GM23248 (cell line): ENCODE measurements around the gene ARFGAP2.

Experiments used
- EZH2 ChIP-seq: fragments of 200-600 bp; sonication (generic); IDR thresholded peaks from 2 replicates; pipeline ENCODE4 v1.6.1; 2018; ENCODE audit warnings: antibody characterized with exemption, mild to moderate bottlenecking; ENCODE audit not compliant: insufficient read depth, poor library complexity, severe bottlenecking
- EZH2phosphoT487 ChIP-seq: fragments of 200-600 bp; sonication (generic); IDR thresholded peaks from 2 replicates; pipeline ENCODE4 v1.6.1; 2018; ENCODE audit warnings: antibody characterized with exemption, moderate library complexity, mild to moderate bottlenecking, low read depth; ENCODE audit not compliant: insufficient read depth

DNA sequence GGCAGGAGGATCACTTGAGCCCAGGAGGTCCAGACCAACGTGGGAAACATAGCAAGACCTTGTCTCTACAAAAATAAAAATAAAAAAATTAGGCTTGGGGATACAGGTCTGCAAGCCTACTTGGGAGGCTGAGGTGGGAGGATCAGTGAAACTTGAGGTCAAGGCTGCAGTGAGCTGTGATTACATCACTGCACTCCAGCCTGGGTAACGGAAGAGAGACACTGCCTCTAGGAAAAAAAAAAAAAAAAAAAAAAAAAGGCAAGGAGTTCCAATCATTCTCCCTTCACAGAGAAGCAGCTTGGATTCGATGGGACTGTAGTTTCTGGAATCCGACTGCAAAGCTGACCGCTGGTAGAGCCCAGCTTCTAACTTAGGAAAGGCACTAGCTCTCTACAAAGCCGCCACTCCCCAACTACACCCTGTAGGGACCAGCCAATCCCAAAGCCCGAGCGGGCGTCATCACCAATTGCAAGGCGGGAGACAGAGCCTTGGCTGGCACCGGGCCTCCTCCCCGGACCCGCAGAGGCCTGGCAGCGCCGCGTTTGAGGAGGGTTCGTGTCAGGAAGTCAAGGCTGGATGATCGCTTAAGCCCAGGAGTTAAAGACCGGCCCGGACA is 37.4 kb upstream of the ARFGAP2 start:
- TF ChIP-seq EZH2 (no peak), EZH2phosphoT487 (no peak)
